RCC 7860 (cell line): ENCODE data around the gene LRSAM1.

Source experiments
- DNase-seq: peaks from one replicate; pipeline ENCODE4 v3.0.0-alpha.2; 2015; ENCODE audit warnings: low spot score
- FAIRE-seq: peaks from 2 replicates; lab custom pipeline; 2012; peaks lifted over from hg19 to GRCh38; lab: Jason Lieb, UNC

The LRSAM1 gene

GRCh38 chr9:127494304-127494702, 43.0 kb downstream of the LRSAM1 start:
- DNase-seq (no peak), FAIRE-seq (no peak)

DNA sequence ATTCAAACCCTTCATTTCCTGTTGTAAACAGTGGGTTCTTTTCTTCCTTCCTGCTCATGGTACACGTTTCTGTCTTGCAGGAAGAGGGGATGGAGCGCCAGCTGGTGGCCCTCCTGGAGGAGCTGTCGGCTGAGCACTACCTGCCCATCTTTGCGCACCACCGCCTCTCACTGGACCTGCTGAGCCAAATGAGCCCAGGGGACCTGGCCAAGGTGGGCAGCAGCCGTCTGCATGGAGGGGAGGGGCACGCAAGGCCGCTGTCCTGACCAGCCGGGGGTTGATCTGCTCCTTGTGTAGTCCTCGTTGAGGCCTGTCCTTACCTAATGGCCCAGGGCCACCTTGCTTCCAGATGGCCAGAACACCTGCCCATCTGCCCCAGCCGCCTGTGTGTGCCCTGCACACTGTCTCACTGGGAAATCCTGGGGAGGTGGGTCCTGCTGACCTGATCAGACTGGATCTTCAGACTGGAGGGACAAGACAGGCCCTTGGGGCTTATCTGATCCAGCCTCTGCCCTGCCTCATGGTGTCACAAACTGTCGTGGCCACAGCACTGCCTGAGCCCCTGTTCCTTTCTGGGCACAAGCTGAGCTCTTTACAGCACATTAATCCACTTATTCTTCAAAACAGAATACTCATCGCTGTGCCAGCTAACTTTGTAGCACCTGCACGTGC, 44.7 kb downstream of the LRSAM1 start:
- FAIRE-seq (no peak), DNase-seq (no peak)

GRCh38 chr9:127496974-127497373, 45.7 kb downstream of the LRSAM1 start:
- no peak for FAIRE-seq

GRCh38 chr9:127497656-127498290, 46.5 kb downstream of the LRSAM1 start:
- no peak for DNase-seq
- no peak for FAIRE-seq

More at GRCh38 chr9:127496974-127497373, 45.7 kb downstream of the LRSAM1 start:
- DNase-seq = no peak

DNA sequence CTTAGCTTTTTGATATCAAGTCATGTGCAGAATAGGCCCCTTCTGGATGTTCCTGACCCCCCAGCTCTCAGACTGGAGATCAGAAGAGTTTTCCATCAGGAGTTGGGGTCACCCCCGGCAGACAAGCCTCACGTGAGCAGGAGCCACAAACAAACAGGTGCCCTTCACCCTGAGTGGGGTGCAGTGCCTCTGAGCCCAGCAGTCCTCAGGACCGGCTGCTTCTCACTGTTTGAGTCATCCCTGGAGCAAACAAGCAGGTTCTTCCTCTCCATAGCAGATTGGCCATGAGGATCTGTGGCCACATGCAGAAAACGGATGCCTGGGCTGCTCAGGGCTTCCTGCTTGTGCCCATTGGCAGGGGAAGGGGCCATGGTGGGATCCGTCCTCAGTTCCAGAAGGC, 47.0 kb downstream of the LRSAM1 start:
- FAIRE-seq = no peak
- no peak for DNase-seq

DNA sequence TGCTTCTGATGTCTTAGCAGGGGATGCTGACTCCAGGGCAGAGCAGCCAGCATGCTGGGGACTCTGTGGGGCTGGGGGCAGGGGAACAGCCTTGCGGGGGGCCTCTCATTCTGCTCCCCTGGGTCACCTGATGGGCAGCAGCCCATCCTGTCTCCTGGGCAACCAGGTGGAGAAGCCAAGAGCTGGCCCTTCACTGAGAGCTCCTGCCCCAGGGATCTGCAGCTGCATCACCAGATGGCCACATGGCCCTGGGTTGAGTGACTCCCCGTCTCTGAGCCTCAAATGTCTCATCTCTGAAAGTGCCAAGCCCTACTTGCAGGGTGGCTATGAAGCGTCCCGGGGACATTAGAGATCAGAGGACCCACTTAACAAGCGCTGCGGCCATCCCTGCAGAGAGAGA, 49.1 kb downstream of the LRSAM1 start:
- DNase-seq (no peak), FAIRE-seq (no peak)

DNA sequence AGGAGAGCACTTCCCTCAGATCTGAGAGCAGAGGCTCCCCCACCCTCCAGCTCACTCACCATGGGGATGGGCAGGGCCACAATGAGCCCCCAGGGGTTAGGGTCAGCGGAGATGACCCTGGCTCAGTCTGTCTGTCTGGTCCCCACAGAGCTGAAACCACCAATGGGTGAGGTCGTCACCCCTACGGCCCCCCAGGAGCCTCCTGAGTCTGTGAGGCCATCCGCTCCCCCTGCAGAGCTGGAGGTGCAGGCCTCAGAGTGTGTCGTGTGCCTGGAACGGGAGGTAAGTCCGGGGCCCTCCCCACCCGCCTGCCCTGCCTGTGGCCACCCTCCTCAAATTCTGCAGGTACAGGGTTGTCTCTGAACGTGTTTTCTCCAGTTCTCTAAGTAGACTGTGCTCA, 49.6 kb downstream of the LRSAM1 start:
- no peak for FAIRE-seq
- DNase-seq = no peak

GRCh38 chr9:127501821-127502343, 50.6 kb downstream of the LRSAM1 start:
- DNase-seq = no peak
- FAIRE-seq = no peak

- FAIRE-seq = no peak
- no peak for DNase-seq
Measured at GRCh38 chr9:127502706-127503378, 51.5 kb downstream of the LRSAM1 start.

GRCh38 chr9:127503379-127503921, 52.1 kb downstream of the LRSAM1 start:
- FAIRE-seq = no peak
- DNase-seq = no peak

- FAIRE-seq (no peak), DNase-seq (peak; percentile 78)
Measured at GRCh38 chr9:127503947-127504886, 52.9 kb downstream of the LRSAM1 start.

GRCh38 chr9:127504887-127505251, 53.6 kb downstream of the LRSAM1 start:
- DNase-seq (no peak), FAIRE-seq (no peak)

- no peak for FAIRE-seq
- peak; percentile 28 for DNase-seq
Measured at GRCh38 chr9:127505396-127506116, 54.2 kb downstream of the LRSAM1 start.

DNA sequence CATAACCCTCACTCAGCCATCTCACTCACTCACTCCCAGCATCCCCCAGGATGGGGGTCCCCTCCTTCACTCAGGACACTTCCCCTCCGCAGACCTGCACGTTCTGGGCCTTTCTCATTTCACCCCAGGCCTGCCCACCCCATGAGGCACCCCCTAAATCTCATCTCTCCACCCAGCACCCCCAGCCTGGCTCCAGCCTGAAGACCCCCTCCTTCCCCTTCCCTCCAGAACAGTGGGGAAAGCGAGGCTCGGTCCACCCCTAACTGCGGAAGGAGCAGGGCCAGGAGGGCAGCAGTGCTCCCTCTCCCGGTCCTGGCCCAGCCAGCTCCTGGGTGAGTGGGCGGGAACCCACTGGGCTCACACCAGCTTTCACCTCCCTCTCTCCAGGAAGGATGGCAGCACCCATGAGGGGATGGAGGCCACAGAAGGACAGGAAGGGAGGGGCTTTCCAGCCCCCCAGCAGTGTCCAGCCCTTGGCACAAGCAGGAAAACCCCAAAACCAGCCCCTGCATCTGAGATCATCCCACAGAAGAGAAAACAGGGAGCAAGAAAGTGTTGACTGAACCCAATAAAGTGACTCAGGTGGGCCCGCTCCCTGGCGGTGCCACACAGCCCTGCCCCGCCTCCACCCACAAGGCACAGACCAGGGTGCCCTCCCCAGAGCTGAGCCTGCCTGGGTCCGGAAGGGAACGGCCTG, 55.0 kb downstream of the LRSAM1 start:
- FAIRE-seq (no peak), DNase-seq (no peak)

DNA sequence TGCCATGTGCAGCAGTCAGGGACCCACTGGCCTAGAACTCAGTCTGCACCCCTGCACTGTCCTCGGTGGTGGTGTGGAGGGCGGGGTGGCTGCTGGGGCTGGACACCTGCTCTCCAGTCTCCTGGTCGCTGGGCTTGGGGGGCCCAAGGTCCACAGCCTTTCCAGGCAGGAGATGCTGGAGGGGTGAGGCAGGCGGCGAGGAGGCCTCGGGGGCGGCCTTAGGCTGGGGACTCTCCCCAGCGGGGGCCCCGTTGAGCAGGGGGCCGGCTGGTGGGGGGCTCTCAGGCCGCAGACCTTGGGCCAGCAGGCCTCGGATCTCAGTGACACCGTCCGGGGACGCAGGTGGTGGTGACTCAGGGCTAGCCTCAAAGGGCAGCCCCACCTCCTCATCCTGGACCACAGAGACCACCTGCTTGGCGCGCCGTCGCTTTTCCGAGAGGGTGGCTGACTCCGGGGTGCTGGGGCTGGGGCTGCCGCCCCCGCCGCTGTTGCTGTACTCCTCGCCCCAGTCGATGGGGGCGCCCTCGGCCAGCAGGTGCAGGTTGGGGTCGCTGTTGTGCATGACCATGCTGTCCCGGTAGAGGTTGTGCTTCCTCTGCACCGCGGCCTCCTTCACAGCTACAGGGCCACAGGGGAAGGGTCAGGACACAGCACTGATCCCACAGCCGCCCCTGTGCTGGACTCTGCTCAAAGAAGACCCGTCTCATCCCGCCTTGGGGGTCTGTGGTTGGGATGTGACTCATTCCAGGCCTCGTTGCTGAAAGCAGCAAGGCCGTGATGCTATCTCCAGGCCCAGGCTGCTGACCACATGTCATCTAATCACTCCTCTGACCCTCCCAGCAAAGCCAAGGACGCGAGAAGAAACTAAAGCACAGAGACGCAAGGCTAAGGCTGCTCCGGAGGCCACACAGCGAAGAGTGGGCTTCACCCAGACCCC, 55.8 kb downstream of the LRSAM1 start:
- DNase-seq (peak; percentile 77), FAIRE-seq (peak; percentile 74)

DNA sequence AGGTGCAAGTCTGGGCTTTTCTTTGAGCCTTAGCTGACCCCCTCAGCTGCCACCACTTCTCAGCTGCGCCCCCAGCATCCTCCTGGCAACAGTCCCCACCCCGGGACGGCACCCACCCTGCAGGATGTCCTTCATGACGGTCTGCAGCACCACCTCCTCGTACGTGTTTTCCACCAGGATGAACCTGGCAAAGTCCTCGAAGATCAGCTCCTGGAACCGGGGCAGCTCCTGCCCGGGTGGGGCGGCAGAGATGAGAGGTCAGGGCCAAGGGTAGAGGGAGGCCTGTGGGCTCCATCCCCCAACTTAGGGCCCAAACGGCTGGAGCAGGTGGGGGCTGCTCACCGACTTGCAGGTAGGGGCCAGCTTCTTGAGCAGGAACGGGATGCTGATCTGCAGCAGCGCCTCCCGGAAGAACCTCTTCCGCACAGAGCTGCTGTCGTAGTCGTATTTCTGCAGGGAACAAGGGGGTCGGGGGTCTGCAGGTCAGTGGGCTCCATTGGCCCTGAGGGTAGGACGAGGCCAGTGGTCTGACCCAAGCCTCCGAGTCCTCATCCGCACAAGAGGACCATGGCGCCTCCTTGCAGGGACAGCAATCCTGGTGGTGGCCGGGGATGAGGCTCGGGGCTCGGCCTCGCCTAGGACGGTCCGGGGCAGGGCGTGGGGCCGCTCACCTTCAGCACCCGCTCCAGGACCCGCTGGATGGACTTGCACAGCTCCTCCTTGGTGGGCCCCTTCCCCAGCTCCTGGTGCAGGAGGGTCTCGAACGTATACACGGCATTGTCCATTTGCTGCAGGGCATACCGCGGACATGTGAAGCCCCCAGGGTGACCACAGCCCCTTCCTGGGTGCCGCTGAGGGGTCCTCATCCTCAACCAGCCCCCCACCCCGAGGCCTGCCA, 56.7 kb downstream of the LRSAM1 start:
- DNase-seq = no peak
- no peak for FAIRE-seq

- FAIRE-seq (no peak), DNase-seq (no peak)
Measured at GRCh38 chr9:127508901-127509260, 57.6 kb downstream of the LRSAM1 start.
